ENCODE data around the gene EPS15.

DNA sequence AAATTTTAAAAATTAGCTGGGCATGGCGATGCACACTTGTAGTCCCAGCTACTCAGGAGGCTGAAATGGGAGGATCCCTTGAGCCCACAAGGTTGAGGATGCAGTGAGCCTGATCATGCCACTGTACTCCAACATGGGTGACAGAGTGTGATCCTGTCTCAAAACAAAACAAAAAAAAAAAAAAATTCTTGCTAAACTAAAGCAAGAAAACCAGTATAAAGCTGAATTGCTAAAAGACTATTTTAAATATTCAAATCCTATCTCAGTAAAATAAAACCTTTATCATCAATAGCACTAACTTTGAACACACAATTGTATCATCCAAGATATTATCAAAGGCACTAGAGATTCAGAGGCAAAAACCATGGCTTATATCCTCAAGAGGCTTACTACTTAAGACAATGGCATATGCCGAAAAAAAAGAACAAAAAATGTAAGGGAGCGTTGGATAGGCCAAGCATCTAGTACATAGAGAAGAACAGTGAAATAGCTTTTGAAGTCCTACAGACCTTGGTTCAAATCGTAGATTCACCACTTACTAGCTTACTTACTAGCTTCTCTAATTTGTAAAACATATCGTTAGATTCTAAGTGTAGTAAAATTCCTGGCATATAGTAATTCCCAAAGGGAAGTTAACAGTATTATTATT is 3.6 kb downstream of the EPS15 start:
- no peak for TF ChIP-seq CTCF (IDR thresholded peaks at IDR 0.05)
- TF ChIP-seq POLR2A (IDR thresholded peaks at IDR 0.05) = no peak
